Erythroblast (primary cell): ENCODE results near the gene RIMS3.

Experiments
- GATA1 ChIP-seq: IDR thresholded peaks from 2 replicates; pipeline ENCODE4 v1.6.1; 2011; ENCODE audit warnings: low read depth, mild to moderate bottlenecking, control low read depth, low read length, moderate library complexity
- POLR2A ChIP-seq: IDR thresholded peaks from 2 replicates; pipeline ENCODE4 v1.6.1; 2011; ENCODE audit warnings: mild to moderate bottlenecking, low read length

DNA sequence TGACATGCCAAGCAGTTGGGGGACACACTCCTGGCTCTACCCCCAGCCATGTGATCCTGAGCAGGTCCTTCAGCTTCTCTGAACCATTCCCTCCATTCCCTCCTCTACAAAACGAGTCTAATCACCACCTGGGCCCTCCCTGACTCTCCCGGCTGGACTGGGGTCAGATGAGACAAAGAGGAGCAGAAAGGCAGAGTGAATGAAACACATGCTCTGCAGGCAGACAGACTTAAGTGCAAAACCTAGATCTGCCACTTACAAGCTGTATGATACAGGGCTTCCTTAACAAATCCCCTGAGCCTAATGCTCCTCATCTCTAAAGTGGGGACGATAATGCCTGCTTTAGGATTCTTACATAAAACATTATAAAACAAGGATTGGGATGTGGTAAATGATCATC lies 17.3 kb downstream of the RIMS3 start:
- no peak for TF ChIP-seq POLR2A
- TF ChIP-seq GATA1 = no peak
